Measurements from ENCODE around the gene ADH1B. TPM values are rescaled to one million over a fixed set of nuclear protein-coding genes. Genes with fewer than 3 reads are reported as not detected.

Gene ADH1B
- total RNA-seq, 3 donors from 2014 or later (not counting 1 experiment from before 2014, with no cell fraction given), result not detected

- Histone ChIP-seq H3K27ac (ENCODE audit: low read length) (no peak overlapping the region), H3K9me3 (ENCODE audit: control insufficient read depth, insufficient read depth, low read length) (no peaks in the 10 kb centered on the region), H3K4me1 (ENCODE audit: control insufficient read depth, insufficient read depth, low read length) (peaks cover 4% of the 10 kb centered on the region), H3K4me3 (ENCODE audit: low read length) (no peak overlapping the region), H3K36me3 (ENCODE audit: control insufficient read depth, insufficient read depth, low read length) (no peaks in the 10 kb centered on the region), H3K27me3 (ENCODE audit: control insufficient read depth, insufficient read depth, low read length) (no peaks in the 10 kb centered on the region)
- Mint-ChIP-seq H3K4me1 (no peaks in the 10 kb centered on the region), H3K4me3 (no peak overlapping the region), H3K9me3 (no peaks in the 10 kb centered on the region), H3K36me3 (no peaks in the 10 kb centered on the region), H3K27me3 (ENCODE audit: low read depth in 2 of 2) (no peaks in the 10 kb centered on the region), H3K27ac (no peak overlapping the region)
- DNase-seq, result no peak
- intact Hi-C loops (cut with micrococcal nuclease), result no loop called here
- TF ChIP-seq CTCF (IDR thresholded peaks at IDR 0.05), result no peak
- no peak for ATAC-seq
- WGBS (ENCODE audit: insufficient coverage), result 91% methylated on average over 3 of the region's 3 CpGs
These were observed 18.0 kb upstream of the ADH1B start for GRCh38 chr4:99339172-99339571.

- no peak overlapping the region for H3K27ac Mint-ChIP-seq
- intact Hi-C loops (cut with micrococcal nuclease), result no loop called here
- Histone ChIP-seq H3K27me3 (ENCODE audit: control insufficient read depth, insufficient read depth, low read length) (no peaks in the 10 kb centered on the region), H3K9me3 (ENCODE audit: control insufficient read depth, insufficient read depth, low read length) (no peaks in the 10 kb centered on the region), H3K27ac (ENCODE audit: low read length) (no peak overlapping the region), H3K4me3 (ENCODE audit: low read length) (no peak overlapping the region), H3K4me1 (ENCODE audit: control insufficient read depth, insufficient read depth, low read length) (peaks cover 4% of the 10 kb centered on the region), H3K36me3 (ENCODE audit: control insufficient read depth, insufficient read depth, low read length) (no peaks in the 10 kb centered on the region)
- no peaks in the 10 kb centered on the region for H3K27me3 Mint-ChIP-seq (ENCODE audit: low read depth in 2 of 2)
- H3K9me3 Mint-ChIP-seq, result peaks cover 0 to 2% of the 10 kb centered on the region in 2 donors
- TF ChIP-seq CTCF (IDR thresholded peaks at IDR 0.05), result no peak
- no peaks in the 10 kb centered on the region for H3K4me1 Mint-ChIP-seq
- 76% methylated on average over 4 of the region's 4 CpGs for WGBS (ENCODE audit: insufficient coverage)
- ATAC-seq (no peak), DNase-seq (no peak)
- H3K36me3 Mint-ChIP-seq, result no peaks in the 10 kb centered on the region
- H3K4me3 Mint-ChIP-seq, result no peak overlapping the region
These were observed 15.4 kb upstream of the ADH1B start for GRCh38 chr4:99336553-99336952.

- no peak for TF ChIP-seq CTCF (IDR thresholded peaks at IDR 0.05)
- Mint-ChIP-seq H3K27me3 (ENCODE audit: low read depth in 2 of 2) (no peaks in the 10 kb centered on the region), H3K4me3 (no peak overlapping the region), H3K27ac (no peak overlapping the region), H3K9me3 (peaks cover 0 to 2% of the 10 kb centered on the region in 2 donors), H3K4me1 (no peaks in the 10 kb centered on the region), H3K36me3 (no peaks in the 10 kb centered on the region)
- no peaks in the 10 kb centered on the region for H3K9me3 ChIP-seq (ENCODE audit: control insufficient read depth, insufficient read depth, low read length)
- peaks cover 4% of the 10 kb centered on the region for H3K4me1 ChIP-seq (ENCODE audit: control insufficient read depth, insufficient read depth, low read length)
- H3K27me3 ChIP-seq (ENCODE audit: control insufficient read depth, insufficient read depth, low read length), result no peaks in the 10 kb centered on the region
- WGBS (ENCODE audit: insufficient coverage), result 86% methylated on average over 1 of the region's 1 CpG
- no peaks in the 10 kb centered on the region for H3K36me3 ChIP-seq (ENCODE audit: control insufficient read depth, insufficient read depth, low read length)
- intact Hi-C loops (cut with micrococcal nuclease), result no loop called here
- no peak for DNase-seq
- no peak overlapping the region for H3K4me3 ChIP-seq (ENCODE audit: low read length)
- ATAC-seq, result no peak
- no peak overlapping the region for H3K27ac ChIP-seq (ENCODE audit: low read length)
These were observed 13.7 kb upstream of the ADH1B start for GRCh38 chr4:99334880-99335279.

- Mint-ChIP-seq H3K9me3 (peaks cover 0 to 2% of the 10 kb centered on the region in 2 donors), H3K4me3 (no peak overlapping the region), H3K36me3 (no peaks in the 10 kb centered on the region), H3K4me1 (no peaks in the 10 kb centered on the region), H3K27me3 (ENCODE audit: low read depth in 2 of 2) (no peaks in the 10 kb centered on the region), H3K27ac (no peak overlapping the region)
- no peaks in the 10 kb centered on the region for H3K36me3 ChIP-seq (ENCODE audit: control insufficient read depth, insufficient read depth, low read length)
- no peak for TF ChIP-seq CTCF (IDR thresholded peaks at IDR 0.05)
- intact Hi-C loops (cut with micrococcal nuclease), result no loop called here
- no peaks in the 10 kb centered on the region for H3K27me3 ChIP-seq (ENCODE audit: control insufficient read depth, insufficient read depth, low read length)
- no peak for DNase-seq
- peaks cover 4% of the 10 kb centered on the region for H3K4me1 ChIP-seq (ENCODE audit: control insufficient read depth, insufficient read depth, low read length)
- no peak overlapping the region for H3K27ac ChIP-seq (ENCODE audit: low read length)
- H3K4me3 ChIP-seq (ENCODE audit: low read length), result no peak overlapping the region
- no peaks in the 10 kb centered on the region for H3K9me3 ChIP-seq (ENCODE audit: control insufficient read depth, insufficient read depth, low read length)
- no peak for ATAC-seq
- WGBS (ENCODE audit: insufficient coverage), result 89% methylated on average over 3 of the region's 3 CpGs
These were observed 9.4 kb upstream of the ADH1B start for GRCh38 chr4:99330648-99331047.
